ENCODE results near the gene LMX1A.

Gene LMX1A

GRCh38 chr1:165152727-165153126 is 203.8 kb downstream of the LMX1A start:
- Histone ChIP-seq H3K4me1 (ENCODE audit: control extremely low read depth in 1 of 4, control insufficient read depth in 4 of 4, insufficient read depth in 4 of 4, low read length in 3 of 4) (no peaks in the 10 kb centered on the region), H3K27ac (ENCODE audit: insufficient read depth in 1 of 2, low read depth in 1 of 2, low read length in 2 of 2, poor library complexity in 1 of 2, severe bottlenecking in 2 of 2) (no peak overlapping the region), H3K36me3 (ENCODE audit: control insufficient read depth in 4 of 4, insufficient read depth in 4 of 4, low read length in 3 of 4) (no peaks in the 10 kb centered on the region), H3K4me3 (ENCODE audit: control insufficient read depth in 1 of 7, extremely low read depth in 1 of 7, insufficient read depth in 4 of 7, low read depth in 2 of 7, low read length in 6 of 7) (no peak overlapping the region), H3K9me3 (ENCODE audit: control extremely low read depth in 1 of 5, control insufficient read depth in 4 of 5, insufficient read depth in 2 of 5, low read depth in 1 of 5, low read length in 4 of 5) (peaks cover 0 to 4% (median 0%) of the 10 kb centered on the region in 5 experiments), H3K27me3 (replicated peaks in 2 of 5; ENCODE audit: control insufficient read depth in 4 of 5, insufficient read depth in 5 of 5, low read length in 4 of 5) (peaks cover 2 to 19% (median 6%) of the 10 kb centered on the region in 5 experiments)
- ChIA-PET CTCF (interaction anchor here (1.4 kb wide), 1 partner anchor 9 kb away, joined by 3 read pairs; no protein-coding TSS in a partner anchor), POLR2A (no interaction called here)
- WGBS (ENCODE audit: insufficient coverage): 55% methylated on average over 2 of the region's 3 CpGs
- no peak for DNase-seq

- DNase-seq: no peak
- H3K4me1 ChIP-seq (ENCODE audit: control extremely low read depth in 1 of 4, control insufficient read depth in 4 of 4, insufficient read depth in 4 of 4, low read length in 3 of 4): no peaks in the 10 kb centered on the region
- H3K27me3 ChIP-seq (replicated peaks in 2 of 5; ENCODE audit: control insufficient read depth in 4 of 5, insufficient read depth in 5 of 5, low read length in 4 of 5): peaks cover 2 to 17% (median 6%) of the 10 kb centered on the region in 5 experiments
- ChIA-PET POLR2A (no interaction called here), CTCF (interaction anchor here (1.4 kb wide), 1 partner anchor 9 kb away, joined by 3 read pairs; no protein-coding TSS in a partner anchor)
- no peaks in the 10 kb centered on the region for H3K36me3 ChIP-seq (ENCODE audit: control insufficient read depth in 4 of 4, insufficient read depth in 4 of 4, low read length in 3 of 4)
- no peak overlapping the region for H3K27ac ChIP-seq (ENCODE audit: insufficient read depth in 1 of 2, low read depth in 1 of 2, low read length in 2 of 2, poor library complexity in 1 of 2, severe bottlenecking in 2 of 2)
- no peak overlapping the region for H3K4me3 ChIP-seq (ENCODE audit: control insufficient read depth in 1 of 7, extremely low read depth in 1 of 7, insufficient read depth in 4 of 7, low read depth in 2 of 7, low read length in 6 of 7)
- WGBS (ENCODE audit: insufficient coverage): 90% methylated on average over 4 of the region's 5 CpGs
- H3K9me3 ChIP-seq (ENCODE audit: control extremely low read depth in 1 of 5, control insufficient read depth in 4 of 5, insufficient read depth in 2 of 5, low read depth in 1 of 5, low read length in 4 of 5): peaks cover 0 to 4% (median 0%) of the 10 kb centered on the region in 5 experiments
Measured at GRCh38 chr1:165152109-165152508, 204.4 kb downstream of the LMX1A start.

Measured in common myeloid progenitor, CD34-positive (primary cell).